ENCODE measurements around the gene MYMX. TPM values are rescaled to one million over a fixed set of nuclear protein-coding genes. Genes with fewer than 3 reads are reported as not detected.

The MYMX gene
- total RNA-seq, 1 experiment from 2014 or later: not detected

DNA sequence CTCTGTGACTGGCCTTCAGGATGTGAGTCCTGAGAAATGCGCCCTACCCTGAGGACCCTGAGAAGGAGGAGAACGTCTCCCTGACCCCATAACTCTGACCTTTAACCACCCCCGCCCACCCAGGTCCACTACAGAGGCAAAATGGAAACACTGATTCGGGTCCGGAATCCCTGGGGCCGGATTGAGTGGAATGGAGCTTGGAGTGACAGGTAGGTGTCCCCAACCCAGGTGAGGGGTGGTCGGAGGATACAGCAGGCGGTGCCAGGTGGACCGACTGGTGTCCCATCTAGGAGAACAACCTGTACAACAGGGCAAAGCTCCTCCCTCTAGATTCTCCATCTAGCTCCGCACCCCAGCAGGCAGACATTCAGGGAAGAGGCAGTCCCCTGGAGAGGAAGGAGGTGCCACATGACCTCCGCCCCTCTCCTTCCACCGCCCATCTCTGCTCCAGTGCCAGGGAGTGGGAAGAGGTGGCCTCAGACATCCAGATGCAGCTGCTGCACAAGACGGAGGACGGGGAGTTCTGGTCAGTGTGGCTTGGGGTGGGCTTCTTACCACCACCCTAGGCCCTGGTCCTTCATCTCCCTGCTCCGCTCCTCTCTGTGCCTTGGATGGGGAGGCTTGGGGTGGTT, 40.5 kb upstream of the MYMX start:
- no peaks in the 10 kb centered on the region for H3K4me1 ChIP-seq (ENCODE audit: insufficient read depth, low read length, poor library complexity, severe bottlenecking)
- H3K27ac ChIP-seq (ENCODE audit: low read depth, low read length, poor library complexity, severe bottlenecking): no peak overlapping the region
- TF ChIP-seq, protein P1, sequence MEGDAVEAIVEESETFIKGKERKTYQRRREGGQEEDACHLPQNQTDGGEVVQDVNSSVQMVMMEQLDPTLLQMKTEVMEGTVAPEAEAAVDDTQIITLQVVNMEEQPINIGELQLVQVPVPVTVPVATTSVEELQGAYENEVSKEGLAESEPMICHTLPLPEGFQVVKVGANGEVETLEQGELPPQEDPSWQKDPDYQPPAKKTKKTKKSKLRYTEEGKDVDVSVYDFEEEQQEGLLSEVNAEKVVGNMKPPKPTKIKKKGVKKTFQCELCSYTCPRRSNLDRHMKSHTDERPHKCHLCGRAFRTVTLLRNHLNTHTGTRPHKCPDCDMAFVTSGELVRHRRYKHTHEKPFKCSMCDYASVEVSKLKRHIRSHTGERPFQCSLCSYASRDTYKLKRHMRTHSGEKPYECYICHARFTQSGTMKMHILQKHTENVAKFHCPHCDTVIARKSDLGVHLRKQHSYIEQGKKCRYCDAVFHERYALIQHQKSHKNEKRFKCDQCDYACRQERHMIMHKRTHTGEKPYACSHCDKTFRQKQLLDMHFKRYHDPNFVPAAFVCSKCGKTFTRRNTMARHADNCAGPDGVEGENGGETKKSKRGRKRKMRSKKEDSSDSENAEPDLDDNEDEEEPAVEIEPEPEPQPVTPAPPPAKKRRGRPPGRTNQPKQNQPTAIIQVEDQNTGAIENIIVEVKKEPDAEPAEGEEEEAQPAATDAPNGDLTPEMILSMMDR (conservative IDR thresholded peaks at IDR 0.05; ENCODE audit: low read depth, low read length): no peak
- TF ChIP-seq EZH2 (IDR thresholded peaks at IDR 0.05; ENCODE audit: borderline replicate concordance, low read depth, low read length, poor library complexity, severe bottlenecking): no peak
- no peak overlapping the region for H3K4me3 ChIP-seq (ENCODE audit: low read depth, low read length, poor library complexity, severe bottlenecking)
- DNase-seq (ENCODE audit: low spot score): no peak
- no peaks in the 10 kb centered on the region for H3K9me3 ChIP-seq (ENCODE audit: low read depth, low read length, poor library complexity, severe bottlenecking)
- CTCF ChIA-PET: no interaction called here
- intact Hi-C loops (cut with micrococcal nuclease; ENCODE audit: unreplicated experiment): no loop called here
- POLR2A ChIA-PET (ENCODE audit: low non-redundant PET): interaction anchor here (0.6 kb wide), 1 partner anchor 230 kb away, joined by 5 read pairs; no protein-coding TSS in a partner anchor
- H3K27me3 ChIP-seq (replicated peaks; ENCODE audit: insufficient read depth, low read depth, low read length, poor library complexity): no peaks in the 10 kb centered on the region
- BruUV-seq (replicated peaks): no TSS peak
- H3K36me3 ChIP-seq (ENCODE audit: insufficient read depth, low read length, poor library complexity, severe bottlenecking): no peaks in the 10 kb centered on the region

DNA sequence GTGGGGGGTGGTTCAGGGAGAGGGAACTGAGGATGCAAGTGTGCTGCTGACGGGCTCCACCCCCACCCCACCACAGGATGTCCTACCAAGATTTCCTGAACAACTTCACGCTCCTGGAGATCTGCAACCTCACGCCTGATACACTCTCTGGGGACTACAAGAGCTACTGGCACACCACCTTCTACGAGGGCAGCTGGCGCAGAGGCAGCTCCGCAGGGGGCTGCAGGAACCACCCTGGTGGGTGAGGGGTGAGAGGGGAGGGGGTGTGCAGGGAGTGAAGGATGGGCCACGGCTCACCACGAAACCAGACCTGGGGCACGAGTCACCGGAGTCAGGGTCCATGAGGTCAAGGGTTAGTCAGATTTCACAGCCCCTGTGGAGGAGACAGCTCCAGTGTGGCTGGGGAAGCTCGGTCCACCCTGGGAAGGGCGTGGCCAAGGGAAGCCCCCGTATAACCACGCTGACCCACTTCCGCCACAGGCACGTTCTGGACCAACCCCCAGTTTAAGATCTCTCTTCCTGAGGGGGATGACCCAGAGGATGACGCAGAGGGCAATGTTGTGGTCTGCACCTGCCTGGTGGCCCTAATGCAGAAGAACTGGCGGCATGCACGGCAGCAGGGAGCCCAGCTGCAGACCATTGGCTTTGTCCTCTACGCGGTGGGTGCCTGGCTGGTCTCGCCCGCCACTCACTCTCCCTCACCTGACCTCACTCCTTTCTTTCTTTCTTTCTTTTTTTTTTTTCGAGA, 39.8 kb upstream of the MYMX start:
- intact Hi-C loops (cut with micrococcal nuclease; ENCODE audit: unreplicated experiment): no loop called here
- POLR2A ChIA-PET (ENCODE audit: low non-redundant PET): interaction anchor here (0.6 kb wide), 1 partner anchor 230 kb away, joined by 5 read pairs; no protein-coding TSS in a partner anchor
- BruUV-seq (replicated peaks): no TSS peak

DNA sequence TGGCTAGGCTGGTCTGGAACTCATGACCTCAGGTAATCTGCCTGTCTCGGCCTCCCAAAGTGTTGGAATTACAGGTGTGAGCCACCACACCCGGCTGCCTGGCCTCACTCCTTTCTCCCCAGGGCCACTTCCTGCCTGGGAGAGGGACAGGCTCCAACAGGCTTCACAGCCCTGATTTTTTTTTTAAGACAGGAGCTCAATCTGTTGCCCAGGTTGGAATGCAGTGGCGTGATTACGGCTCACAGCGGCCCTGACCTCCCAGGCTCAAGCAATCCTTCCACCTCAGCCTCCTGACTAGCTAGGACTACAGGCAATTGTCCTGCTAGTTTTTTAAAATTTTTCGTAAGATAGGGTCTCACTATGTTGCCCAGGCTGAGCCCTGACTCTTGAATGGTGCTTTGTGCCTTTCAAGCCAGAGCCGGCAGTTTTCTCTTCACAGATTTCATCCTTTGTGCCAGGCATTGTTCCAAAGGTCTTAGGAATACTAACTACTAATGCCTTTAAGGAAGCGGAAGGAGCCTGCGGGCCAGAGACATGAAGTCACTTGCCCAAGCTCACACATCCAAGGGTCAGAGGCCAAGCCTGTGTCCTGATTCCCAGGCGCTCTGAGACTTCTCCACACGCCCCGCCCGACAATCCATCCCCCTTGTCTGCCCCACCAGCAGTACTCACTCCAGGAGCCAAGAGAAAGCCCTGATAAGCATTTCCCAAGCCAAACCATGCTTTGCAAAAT, 38.9 kb upstream of the MYMX start:
- POLR2A ChIA-PET (ENCODE audit: low non-redundant PET): no interaction called here
- Histone ChIP-seq H3K27ac (ENCODE audit: low read depth, low read length, poor library complexity, severe bottlenecking) (no peak overlapping the region), H3K4me3 (ENCODE audit: low read depth, low read length, poor library complexity, severe bottlenecking) (no peak overlapping the region), H3K9me3 (ENCODE audit: low read depth, low read length, poor library complexity, severe bottlenecking) (no peaks in the 10 kb centered on the region), H3K4me1 (ENCODE audit: insufficient read depth, low read length, poor library complexity, severe bottlenecking) (no peaks in the 10 kb centered on the region), H3K36me3 (ENCODE audit: insufficient read depth, low read length, poor library complexity, severe bottlenecking) (no peaks in the 10 kb centered on the region), H3K27me3 (replicated peaks; ENCODE audit: insufficient read depth, low read depth, low read length, poor library complexity) (no peaks in the 10 kb centered on the region)
- CTCF ChIA-PET: no interaction called here
- TF ChIP-seq, protein P1 (conservative IDR thresholded peaks at IDR 0.05; ENCODE audit: low read depth, low read length): no peak
- TF ChIP-seq EZH2 (IDR thresholded peaks at IDR 0.05; ENCODE audit: borderline replicate concordance, low read depth, low read length, poor library complexity, severe bottlenecking): no peak
- no TSS peak for BruUV-seq (replicated peaks)
- no peak for DNase-seq (ENCODE audit: low spot score)
- intact Hi-C loops (cut with micrococcal nuclease; ENCODE audit: unreplicated experiment): no loop called here

More for the DNA sequence above, 39.8 kb upstream of the MYMX start:
- Histone ChIP-seq H3K36me3 (ENCODE audit: insufficient read depth, low read length, poor library complexity, severe bottlenecking) (no peaks in the 10 kb centered on the region), H3K4me3 (ENCODE audit: low read depth, low read length, poor library complexity, severe bottlenecking) (no peak overlapping the region), H3K27ac (ENCODE audit: low read depth, low read length, poor library complexity, severe bottlenecking) (no peak overlapping the region), H3K27me3 (replicated peaks; ENCODE audit: insufficient read depth, low read depth, low read length, poor library complexity) (no peaks in the 10 kb centered on the region), H3K4me1 (ENCODE audit: insufficient read depth, low read length, poor library complexity, severe bottlenecking) (no peaks in the 10 kb centered on the region), H3K9me3 (ENCODE audit: low read depth, low read length, poor library complexity, severe bottlenecking) (no peaks in the 10 kb centered on the region)
- CTCF ChIA-PET: interaction anchor here (0.5 kb wide), 1 partner anchor 80 kb away, joined by 4 read pairs; no protein-coding TSS in a partner anchor
- no peak for DNase-seq (ENCODE audit: low spot score)
- no peak for TF ChIP-seq EZH2 (IDR thresholded peaks at IDR 0.05; ENCODE audit: borderline replicate concordance, low read depth, low read length, poor library complexity, severe bottlenecking)
- TF ChIP-seq, protein P1 (conservative IDR thresholded peaks at IDR 0.05; ENCODE audit: low read depth, low read length): no peak

Measured in A673 (cell line).